ENCODE data around the gene GNAO1. TPM values are rescaled to one million over a fixed set of nuclear protein-coding genes. Genes with fewer than 3 reads are reported as not detected.
A peak's percentile ranks its signal among the peaks of the same experiment; 100 is the strongest.

GNAO1 gene
- total and polyA plus RNA-seq, 2 of the 13 experiments (the other 11 are each of a cell fraction or from before 2014, with no cell fraction given) = not detected

- CTCF ChIA-PET (ENCODE audit: low intra/inter-chr PET ratio, low total read pairs) = interaction anchor here (0.6 kb wide), 1 partner anchor 20 kb away, joined by 3 read pairs; no protein-coding TSS in a partner anchor
These were observed 214.8 kb downstream of the GNAO1 start for GRCh38 chr16:56405977-56406672.

More at GRCh38 chr16:56405977-56406672, 214.8 kb downstream of the GNAO1 start:
- POLR2A ChIA-PET = no interaction called here
- ATAC-seq (no peak), DNase-seq (ENCODE audit: low spot score) (no peak), FAIRE-seq (no peak)
- intact Hi-C loops (cut with micrococcal nuclease; ENCODE audit: unreplicated experiment) = loop anchor here (5.0 kb wide), 1 partner anchor 46 kb away; the partner anchor contains the start of genes NUDT21 and OGFOD1
- 96% methylated on average over 4 of the region's 4 CpGs for WGBS (ENCODE audit: low lambda C conversion rate)
- H3K79me2 ChIP-seq (ENCODE audit: insufficient read depth, low read length) = no peaks in the 10 kb centered on the region
- no peak overlapping the region for H3K27ac ChIP-seq (ENCODE audit: extremely low read length, insufficient read depth, low read length)
- in situ Hi-C loops (cut with HindIII; ENCODE audit: extremely low pct_ligation_motif_present, low pct_unique_long_range_greater_than_20kb) = no loop called here
- no peak overlapping the region for H3K4me3 ChIP-seq (replicated peaks in 1 of 3; ENCODE audit: insufficient read depth in 1 of 3, low read depth in 2 of 3, low read length in 3 of 3)
- no peaks in the 10 kb centered on the region for H3K9me3 ChIP-seq (ENCODE audit: low read length)
- H3K36me3 ChIP-seq (replicated peaks in 1 of 2; ENCODE audit: control insufficient read depth in 1 of 2, insufficient read depth in 2 of 2, low read length in 2 of 2) = peaks cover 21 to 69% of the 10 kb centered on the region in 2 experiments
- H3K9ac ChIP-seq (ENCODE audit: insufficient read depth, low read depth, low read length) = no peak overlapping the region
- H3K27me3 ChIP-seq (ENCODE audit: control insufficient read depth in 1 of 2, insufficient read depth in 2 of 2, low read length in 2 of 2) = no peaks in the 10 kb centered on the region
- no peak overlapping the region for H3K4me2 ChIP-seq (ENCODE audit: low read depth, low read length)
- H2AFZ ChIP-seq (ENCODE audit: low read length) = no peak overlapping the region
- peaks cover 24% of the 10 kb centered on the region for H3K4me1 ChIP-seq (ENCODE audit: insufficient read depth, low read length)
- BruUV-seq (replicated peaks) = no TSS peak
- TF ChIP-seq PCBP1 (IDR thresholded peaks at IDR 0.05; ENCODE audit: borderline replicate concordance, low read depth, low read length) (0 out of 2 replicates have a peak, but pooled peaks have one; percentile 65), PRDM10 (CRISPR knock-in tag; IDR thresholded peaks at IDR 0.05; ENCODE audit: low read depth) (no peak), HNRNPK (IDR thresholded peaks at IDR 0.05; ENCODE audit: low read depth, low read length, poor library complexity, severe bottlenecking) (peak; percentile 77), ZBTB49 (CRISPR knock-in tag; IDR thresholded peaks at IDR 0.05; ENCODE audit: borderline replicate concordance) (no peak)
- H4K20me1 ChIP-seq (ENCODE audit: insufficient read depth, low read length) = no peaks in the 10 kb centered on the region

Small RNAs within 50 kb of the gene (microRNA-seq; reads per million reads assigned to microRNA genes)
- gene MIR3935 = not detected

Small RNAs within 50 kb of the gene (small RNA-seq; reads per million reads assigned to genes)
- gene MIR3935 (ENCODE audit: insufficient read depth in 2 of 3, insufficient read length in 3 of 3, low read depth in 2 of 3, low replicate concordance in 1 of 3) = 0 reads per million in 3 experiments

Other genes starting within 250 kb of the GNAO1 start
- 80.0 and 108 TPM in 2 replicates for gene AMFR, start 234.1 kb downstream of the GNAO1 start, total RNA-seq (2016; rRNA removed; fragmentation: Illumina TruSeq; extraction: Trizol)
- gene AMFR, start 234.1 kb downstream of the GNAO1 start, polyA plus RNA-seq (2011; rRNA removed) = 52.9 and 65.3 TPM in 2 replicates

Data from HepG2 (cell line).